ENCODE measurements around the gene UBE3B.

UBE3B gene

GRCh38 chr12:109533487-109533740 lies 56.0 kb downstream of the UBE3B start:
- no peak for DNase-seq

- no peak for DNase-seq
Measured at GRCh38 chr12:109534456-109534855, 57.0 kb downstream of the UBE3B start.

- DNase-seq = no peak
Measured at GRCh38 chr12:109535231-109535862, 57.9 kb downstream of the UBE3B start.

- no peak for DNase-seq
Measured at GRCh38 chr12:109535863-109536250, 58.4 kb downstream of the UBE3B start.

GRCh38 chr12:109537136-109537535 lies 59.7 kb downstream of the UBE3B start:
- DNase-seq = no peak

GRCh38 chr12:109538191-109538863 lies 60.9 kb downstream of the UBE3B start:
- DNase-seq = no peak

- DNase-seq = no peak
Measured at GRCh38 chr12:109539508-109539907, 62.1 kb downstream of the UBE3B start.

GRCh38 chr12:109540526-109541412 lies 63.3 kb downstream of the UBE3B start:
- DNase-seq = no peak

GRCh38 chr12:109541413-109541726 lies 63.9 kb downstream of the UBE3B start:
- DNase-seq = no peak

GRCh38 chr12:109542014-109542413 lies 64.6 kb downstream of the UBE3B start:
- DNase-seq = no peak

- no peak for DNase-seq
Measured at GRCh38 chr12:109542876-109543275, 65.4 kb downstream of the UBE3B start.

- DNase-seq = peak; percentile 37
Measured at GRCh38 chr12:109544955-109545531, 67.6 kb downstream of the UBE3B start.

GRCh38 chr12:109545826-109546225 lies 68.4 kb downstream of the UBE3B start:
- no peak for DNase-seq

GRCh38 chr12:109547286-109547685 lies 69.9 kb downstream of the UBE3B start:
- no peak for DNase-seq

GRCh38 chr12:109548258-109548657 lies 70.8 kb downstream of the UBE3B start:
- no peak for DNase-seq

- no peak for DNase-seq
Measured at GRCh38 chr12:109549613-109550270, 72.3 kb downstream of the UBE3B start.

- DNase-seq = no peak
Measured at GRCh38 chr12:109550281-109550680, 72.8 kb downstream of the UBE3B start.

GRCh38 chr12:109551108-109551507 lies 73.7 kb downstream of the UBE3B start:
- DNase-seq = no peak

GRCh38 chr12:109552971-109553370 lies 75.5 kb downstream of the UBE3B start:
- DNase-seq = no peak

GRCh38 chr12:109553483-109553882 lies 76.0 kb downstream of the UBE3B start:
- no peak for DNase-seq

- no peak for DNase-seq
Measured at GRCh38 chr12:109553906-109554500, 76.6 kb downstream of the UBE3B start.

- DNase-seq = no peak
Measured at GRCh38 chr12:109554761-109555160, 77.3 kb downstream of the UBE3B start.
